ENCODE data around the gene KLK2. TPM values are rescaled to one million over a fixed set of nuclear protein-coding genes. Genes with fewer than 3 reads are reported as not detected.
A peak's percentile ranks its signal among the peaks of the same experiment; 100 is the strongest.

KLK2 gene
- total and polyA plus RNA-seq, 2 of the 8 experiments (the other 6 are each of a cell fraction or from before 2014, with no cell fraction given): 0.20 TPM; not detected in 1

DNA sequence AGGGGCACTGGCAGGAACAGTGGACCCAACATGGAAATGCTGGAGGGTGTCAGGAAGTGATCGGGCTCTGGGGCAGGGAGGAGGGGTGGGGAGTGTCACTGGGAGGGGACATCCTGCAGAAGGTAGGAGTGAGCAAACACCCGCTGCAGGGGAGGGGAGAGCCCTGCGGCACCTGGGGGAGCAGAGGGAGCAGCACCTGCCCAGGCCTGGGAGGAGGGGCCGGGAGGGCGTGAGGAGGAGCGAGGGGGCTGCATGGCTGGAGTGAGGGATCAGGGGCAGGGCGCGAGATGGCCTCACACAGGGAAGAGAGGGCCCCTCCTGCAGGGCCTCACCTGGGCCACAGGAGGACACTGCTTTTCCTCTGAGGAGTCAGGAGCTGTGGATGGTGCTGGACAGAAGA lies 4.1 kb downstream of the KLK2 start:
- Histone ChIP-seq H3K18ac (ENCODE audit: extremely low read depth, low read length) (0 out of 2 replicates have a peak overlapping the region, but pooled peaks have one; percentile 40), H4K20me1 (replicated peaks in 1 of 2; ENCODE audit: control insufficient read depth in 1 of 2, insufficient read depth in 2 of 2, low read length in 2 of 2) (no peaks in the 10 kb centered on the region), H3K23me2 (ENCODE audit: low read depth, low read length) (no peaks in the 10 kb centered on the region), H3K4me3 (ENCODE audit: extremely low read depth in 1 of 4, insufficient read depth in 2 of 4, low read depth in 3 of 4, low read length in 4 of 4) (0 out of 8 replicates have a peak overlapping the region, but pooled peaks of 1 of the 4 experiments have one; percentile 15), H3K56ac (replicated peaks; ENCODE audit: insufficient read length, low read depth, low read length) (no peak overlapping the region), H2BK120ac (replicated peaks; ENCODE audit: low read depth, low read length) (no peak overlapping the region), H3K36me3 (ENCODE audit: control insufficient read depth in 2 of 4, insufficient read depth in 4 of 4, low read length in 3 of 4) (no peaks in the 10 kb centered on the region), H3K9ac (replicated peaks in 1 of 4; ENCODE audit: extremely low read depth in 1 of 4, low read depth in 3 of 4, low read length in 3 of 4) (no peak overlapping the region), H3K14ac (ENCODE audit: insufficient read length) (no peak overlapping the region), H3K9me3 (ENCODE audit: insufficient read depth in 2 of 2, low read depth in 1 of 2, low read length in 1 of 2) (no peaks in the 10 kb centered on the region), H3K27me3 (replicated peaks in 1 of 4; ENCODE audit: control insufficient read depth in 3 of 4, extremely low read depth in 1 of 4, insufficient read depth in 3 of 4, low read length in 3 of 4) (peaks cover 0 to 3% (median 1%) of the 10 kb centered on the region in 4 experiments; a peak in 4 of 7 replicates), H3K27ac (ENCODE audit: low read depth, low read length) (no peak overlapping the region), H3K23ac (ENCODE audit: insufficient read length) (no peak overlapping the region), H2AFZ (ENCODE audit: low read length) (peak overlapping the region; percentile 70; the same call in 1 of the 2 replicates), H3K79me2 (ENCODE audit: control insufficient read depth in 1 of 2, insufficient read depth in 2 of 2, low read length in 2 of 2) (no peaks in the 10 kb centered on the region), H3K4me2 (ENCODE audit: insufficient read depth in 1 of 2, low read depth in 2 of 2, low read length in 2 of 2) (peak overlapping the region; percentile 16 to 38; a peak in 3 of 4 replicates), H2BK12ac (ENCODE audit: low read depth, low read length) (peak overlapping the region; percentile 40; the same call in 1 of the 2 replicates), H2AK5ac (ENCODE audit: low read depth, low read length) (no peak overlapping the region), H2BK20ac (ENCODE audit: low read length) (no peak overlapping the region), H3K4me1 (replicated peaks in 1 of 4; ENCODE audit: control insufficient read depth in 3 of 4, insufficient read depth in 4 of 4, low read length in 3 of 4) (peaks cover 0 to 12% (median 3%) of the 10 kb centered on the region in 4 experiments; a peak in 3 of 7 replicates), H3K4ac (replicated peaks; ENCODE audit: insufficient read length, low read depth, low read length) (no peak overlapping the region), H4K8ac (ENCODE audit: extremely low read depth, insufficient read depth, low read length) (peak overlapping the region; percentile 60; the same call in 1 of the 2 replicates), H4K91ac (replicated peaks; ENCODE audit: insufficient read length, low read length) (peak overlapping the region; percentile 94), H3K79me1 (ENCODE audit: low read depth, low read length) (no peaks in the 10 kb centered on the region), H2BK5ac (ENCODE audit: low read depth, low read length) (no peak overlapping the region), H2BK15ac (ENCODE audit: low read length) (0 out of 2 replicates have a peak overlapping the region, but pooled peaks have one; percentile 7), H4K5ac (ENCODE audit: insufficient read length, low read depth, low read length) (peak overlapping the region; percentile 40)
- WGBS, 2 experiments (ENCODE audit: extremely low coverage in 1 of 2, insufficient coverage in 1 of 2, insufficient read length in 1 of 2, insufficient replicate concordance in 2 of 2, low coverage in 1 of 2, low lambda C conversion rate in 2 of 2, missing lambda C conversion rate in 1 of 2): 66% methylated on average over 6 of the region's 8 CpGs; no CpG with 5 or more reads in 1 of the 2 experiments
- ChIA-PET POLR2A (ENCODE audit: partially characterized antibody) (interaction anchor here (0.6 to 4.1 kb wide), 4 partner anchors 73 to 151 kb away, joined by 3 to 15 read pairs (median 4); no protein-coding TSS in a partner anchor), CTCF (ENCODE audit: partially characterized antibody) (interaction anchor here (0.9 to 2.0 kb wide), 4 partner anchors 27 to 144 kb away, joined by 3 to 4 read pairs (median 3); no protein-coding TSS in a partner anchor)
- FAIRE-seq: no peak
- no peak for DNase-seq (ENCODE audit: low read depth in 1 of 2, low spot score in 2 of 2)
- no peak for TF ChIP-seq KDM4A (IDR thresholded peaks at IDR 0.05; ENCODE audit: low read depth, low read length, severe bottlenecking)
- TF ChIP-seq FOSL1 (IDR thresholded peaks at IDR 0.05; ENCODE audit: insufficient read depth, low read depth, low read length): no peak
- TF ChIP-seq POLR2A (IDR thresholded peaks at IDR 0.05; ENCODE audit: control extremely low read depth in 1 of 2, low read depth in 2 of 2, low read length in 2 of 2): no peak
- TF ChIP-seq SRF (IDR thresholded peaks at IDR 0.05; ENCODE audit: low read depth, low read length): no peak
- TF ChIP-seq CBX5 (IDR thresholded peaks at IDR 0.05; ENCODE audit: low read depth, low read length): no peak
- no peak for TF ChIP-seq JUND (IDR thresholded peaks at IDR 0.05; ENCODE audit: low read length)
- TF ChIP-seq, protein P1, sequence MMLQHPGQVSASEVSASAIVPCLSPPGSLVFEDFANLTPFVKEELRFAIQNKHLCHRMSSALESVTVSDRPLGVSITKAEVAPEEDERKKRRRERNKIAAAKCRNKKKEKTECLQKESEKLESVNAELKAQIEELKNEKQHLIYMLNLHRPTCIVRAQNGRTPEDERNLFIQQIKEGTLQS (IDR thresholded peaks at IDR 0.05; ENCODE audit: insufficient read depth, low read depth, low read length): no peak
- TF ChIP-seq TAF1 (IDR thresholded peaks at IDR 0.05; ENCODE audit: low read depth, low read length): no peak
- TF ChIP-seq EP300 (IDR thresholded peaks at IDR 0.05; ENCODE audit: borderline replicate concordance in 1 of 2, low read depth in 2 of 2, low read length in 2 of 2): no peak
- TF ChIP-seq GABPA (IDR thresholded peaks at IDR 0.05; ENCODE audit: borderline replicate concordance, insufficient read depth, low read length): no peak
- TF ChIP-seq YY1 (IDR thresholded peaks at IDR 0.05; ENCODE audit: low read depth, low read length): no peak
